ENCODE results near the gene GATA2. TPM values are rescaled to one million over a fixed set of nuclear protein-coding genes. Genes with fewer than 3 reads are reported as not detected.

GATA2 gene
- total RNA-seq, 1 donor from 2014 or later, result 23.9 TPM

DNA sequence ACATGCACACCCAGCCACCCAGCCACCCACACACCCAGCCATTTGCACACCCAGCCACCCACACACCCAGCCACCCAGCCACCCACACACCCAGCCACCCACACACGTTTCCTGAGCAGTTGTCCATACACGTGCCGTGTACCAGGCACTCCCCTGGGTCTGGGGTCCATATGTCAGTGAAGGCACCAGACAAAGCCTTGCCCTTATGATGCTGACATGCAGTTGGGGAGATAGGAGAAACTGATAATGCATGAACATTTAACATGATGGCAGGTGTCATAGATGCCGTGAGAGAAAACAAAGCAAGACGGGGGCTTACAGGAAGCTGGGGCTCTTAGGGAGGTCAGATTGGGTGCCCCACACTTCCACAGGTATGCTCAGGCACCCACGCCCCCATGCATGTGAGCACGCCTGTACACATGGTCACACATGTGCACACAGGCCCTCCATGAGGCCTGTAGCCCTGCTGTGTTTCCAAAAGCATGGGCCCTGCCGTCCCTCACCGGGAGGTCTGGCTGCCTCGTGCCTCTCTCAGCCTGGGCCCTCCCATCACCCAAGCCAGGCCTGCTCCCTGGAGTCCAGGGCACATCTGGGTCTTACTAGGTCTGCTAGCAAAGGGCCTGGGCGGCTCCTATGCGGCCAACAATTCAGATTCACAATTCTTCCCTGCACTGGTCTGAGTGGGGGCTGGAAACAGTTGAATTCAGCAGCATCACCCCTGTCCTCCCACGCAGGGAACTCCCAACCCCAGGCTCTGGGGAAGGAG is 22.7 kb downstream of the GATA2 start:
- Mint-ChIP-seq H3K27ac (peak overlapping the region; percentile 66), H3K4me1 (ENCODE audit: unreplicated experiment) (no peaks in the 10 kb centered on the region), H3K4me3 (no peak overlapping the region), H3K36me3 (no peaks in the 10 kb centered on the region), H3K9me3 (no peaks in the 10 kb centered on the region), H3K27me3 (peaks cover 66% of the 10 kb centered on the region)
- TF ChIP-seq, protein P1, sequence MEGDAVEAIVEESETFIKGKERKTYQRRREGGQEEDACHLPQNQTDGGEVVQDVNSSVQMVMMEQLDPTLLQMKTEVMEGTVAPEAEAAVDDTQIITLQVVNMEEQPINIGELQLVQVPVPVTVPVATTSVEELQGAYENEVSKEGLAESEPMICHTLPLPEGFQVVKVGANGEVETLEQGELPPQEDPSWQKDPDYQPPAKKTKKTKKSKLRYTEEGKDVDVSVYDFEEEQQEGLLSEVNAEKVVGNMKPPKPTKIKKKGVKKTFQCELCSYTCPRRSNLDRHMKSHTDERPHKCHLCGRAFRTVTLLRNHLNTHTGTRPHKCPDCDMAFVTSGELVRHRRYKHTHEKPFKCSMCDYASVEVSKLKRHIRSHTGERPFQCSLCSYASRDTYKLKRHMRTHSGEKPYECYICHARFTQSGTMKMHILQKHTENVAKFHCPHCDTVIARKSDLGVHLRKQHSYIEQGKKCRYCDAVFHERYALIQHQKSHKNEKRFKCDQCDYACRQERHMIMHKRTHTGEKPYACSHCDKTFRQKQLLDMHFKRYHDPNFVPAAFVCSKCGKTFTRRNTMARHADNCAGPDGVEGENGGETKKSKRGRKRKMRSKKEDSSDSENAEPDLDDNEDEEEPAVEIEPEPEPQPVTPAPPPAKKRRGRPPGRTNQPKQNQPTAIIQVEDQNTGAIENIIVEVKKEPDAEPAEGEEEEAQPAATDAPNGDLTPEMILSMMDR (conservative IDR thresholded peaks at IDR 0.05), result no peak
- no peak for DNase-seq (ENCODE audit: extremely low spot score, unreplicated experiment)

DNA sequence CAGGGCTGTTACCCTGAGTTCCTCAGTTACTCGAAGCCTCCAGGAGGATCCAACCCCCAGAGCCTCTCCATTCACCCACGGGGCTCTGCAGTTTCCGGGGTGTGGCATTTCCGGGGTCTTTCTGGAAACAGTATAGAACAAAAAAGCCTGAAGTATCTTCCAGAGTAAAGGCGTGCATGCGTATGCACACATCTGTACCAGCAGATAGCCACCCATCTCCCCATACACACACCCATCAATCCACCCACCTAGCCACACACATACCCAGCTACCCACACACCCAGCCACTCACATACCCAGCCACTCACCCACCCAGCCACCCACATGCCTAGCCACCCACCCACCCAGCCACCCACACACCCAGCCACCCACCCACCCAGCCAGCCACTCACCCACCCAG is 23.4 kb downstream of the GATA2 start:
- Mint-ChIP-seq H3K36me3 (no peaks in the 10 kb centered on the region), H3K4me3 (no peak overlapping the region), H3K27ac (no peak overlapping the region), H3K9me3 (no peaks in the 10 kb centered on the region), H3K4me1 (ENCODE audit: unreplicated experiment) (no peaks in the 10 kb centered on the region), H3K27me3 (peaks cover 68% of the 10 kb centered on the region)
- DNase-seq (ENCODE audit: extremely low spot score, unreplicated experiment), result no peak
- TF ChIP-seq, protein P1 (conservative IDR thresholded peaks at IDR 0.05), result no peak

DNA sequence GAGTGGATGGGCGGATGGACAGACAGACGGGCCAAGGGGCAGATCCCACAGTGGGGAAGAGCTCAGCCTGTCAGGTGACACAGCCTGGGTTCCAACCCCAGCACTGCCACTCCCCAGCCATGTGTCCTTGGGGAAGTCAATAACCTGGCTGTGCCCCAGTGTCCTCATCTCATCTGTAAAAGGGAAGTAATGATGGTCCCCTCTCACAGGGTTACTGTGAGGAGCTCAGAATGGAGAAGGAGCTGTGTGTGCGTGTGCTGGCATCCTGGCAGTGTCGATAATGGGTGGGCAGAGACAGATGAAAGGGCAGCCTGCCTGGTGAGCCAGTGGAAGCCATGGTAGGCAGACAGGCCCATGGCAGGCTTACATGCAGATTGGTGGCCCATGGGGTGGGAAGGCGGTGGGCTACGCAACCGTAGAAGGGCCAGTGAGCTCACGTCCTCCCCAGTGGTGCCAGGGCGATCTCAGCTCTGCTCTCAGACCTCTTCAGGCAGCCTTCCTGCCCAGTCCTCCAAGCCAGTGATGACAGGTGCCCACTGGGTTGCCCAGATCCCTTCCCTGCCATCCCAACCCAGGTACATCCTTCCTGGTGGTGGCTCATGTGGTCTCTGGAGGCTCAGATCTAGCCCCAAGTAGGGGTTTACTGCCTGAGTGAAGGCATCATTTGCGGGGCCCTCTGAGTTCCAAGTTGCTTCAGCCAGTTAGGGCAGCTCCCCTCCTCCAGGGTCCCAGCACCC is 24.0 kb downstream of the GATA2 start:
- no peak overlapping the region for H3K27ac Mint-ChIP-seq
- TF ChIP-seq, protein P1 (conservative IDR thresholded peaks at IDR 0.05), result no peak
- H3K27me3 Mint-ChIP-seq, result peaks cover 67% of the 10 kb centered on the region
- DNase-seq (ENCODE audit: extremely low spot score, unreplicated experiment), result no peak
- no peaks in the 10 kb centered on the region for H3K4me1 Mint-ChIP-seq (ENCODE audit: unreplicated experiment)
- no peak overlapping the region for H3K4me3 Mint-ChIP-seq
- H3K36me3 Mint-ChIP-seq, result no peaks in the 10 kb centered on the region
- no peaks in the 10 kb centered on the region for H3K9me3 Mint-ChIP-seq

DNA sequence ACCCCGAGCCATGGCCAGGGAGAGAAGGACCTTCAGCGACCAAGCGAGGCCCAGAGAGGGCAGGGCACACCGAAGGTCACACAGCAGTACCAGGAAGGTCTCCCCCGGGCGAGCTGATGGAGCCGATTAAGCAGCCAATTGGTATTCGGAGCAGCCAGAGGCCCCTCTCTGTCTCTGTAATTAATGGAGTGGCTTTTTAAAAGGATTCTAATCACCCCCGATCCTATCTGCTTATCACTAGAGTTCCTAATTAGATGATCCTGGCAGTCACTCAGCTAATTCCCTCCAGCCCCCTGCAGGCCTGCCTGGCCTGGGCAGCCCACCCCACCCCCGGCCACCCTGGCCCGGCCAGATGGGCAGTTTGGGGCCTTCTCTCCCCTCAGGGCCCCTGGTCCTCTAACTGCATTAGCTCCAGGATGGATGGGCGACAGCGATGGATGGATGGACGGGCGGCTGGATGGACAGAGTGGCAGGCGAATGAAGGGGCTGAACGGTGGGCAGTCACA is 24.7 kb downstream of the GATA2 start:
- no peaks in the 10 kb centered on the region for H3K4me1 Mint-ChIP-seq (ENCODE audit: unreplicated experiment)
- TF ChIP-seq, protein P1 (conservative IDR thresholded peaks at IDR 0.05), result no peak
- H3K4me3 Mint-ChIP-seq, result no peak overlapping the region
- peaks cover 62% of the 10 kb centered on the region for H3K27me3 Mint-ChIP-seq
- no peaks in the 10 kb centered on the region for H3K9me3 Mint-ChIP-seq
- no peak overlapping the region for H3K27ac Mint-ChIP-seq
- DNase-seq (ENCODE audit: extremely low spot score, unreplicated experiment), result no peak
- no peaks in the 10 kb centered on the region for H3K36me3 Mint-ChIP-seq

DNA sequence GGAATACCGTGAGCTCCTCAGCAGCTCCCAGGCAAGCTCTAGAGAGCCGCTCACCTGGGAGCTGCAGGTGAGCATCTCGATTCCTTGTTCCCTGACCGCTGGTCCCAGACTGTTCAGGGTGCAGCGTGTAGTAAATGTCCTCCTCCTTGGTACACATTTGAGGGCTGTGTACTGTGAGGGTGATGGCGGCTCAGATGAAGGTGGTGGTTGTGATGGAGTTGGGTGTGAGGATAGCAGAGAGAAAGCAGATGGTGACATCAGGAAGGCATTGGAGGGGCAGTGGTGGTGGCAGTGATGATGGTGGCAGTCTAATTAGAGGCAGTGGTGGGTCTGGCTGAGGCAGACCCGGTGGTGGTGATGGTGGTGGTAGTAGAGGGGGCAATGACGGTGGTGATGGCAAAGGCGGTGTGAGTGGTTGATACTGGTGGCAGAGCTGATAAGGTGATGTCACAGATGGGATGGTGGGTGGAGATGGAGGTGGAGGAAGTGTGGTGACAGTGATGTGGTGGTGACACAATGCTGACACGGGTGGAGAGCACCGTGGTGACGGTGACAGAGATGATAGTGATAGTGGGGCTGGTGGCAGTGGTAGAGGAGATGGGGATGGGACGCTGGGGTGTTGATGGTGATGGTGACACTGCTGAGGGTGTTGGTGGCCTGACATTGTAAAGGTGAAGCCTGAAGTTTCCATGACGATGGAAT is 26.0 kb downstream of the GATA2 start, which contains the start of gene DNAJB8:
Gene DNAJB8 (minus strand): TSS at position 51 of the 702 bp plus-strand sequence. CDS start 3,645 bp downstream, outside the sequence.
- Mint-ChIP-seq H3K27ac (no peak within 1 kb of the TSS), H3K4me1 (ENCODE audit: unreplicated experiment) (no peaks in the 10 kb centered on the region), H3K36me3 (no peaks in the 10 kb centered on the region), H3K27me3 (peaks cover 54% of the 10 kb centered on the region), H3K9me3 (no peaks in the 10 kb centered on the region), H3K4me3 (no peak within 1 kb of the TSS)
- no peak for DNase-seq (ENCODE audit: extremely low spot score, unreplicated experiment)
- TF ChIP-seq, protein P1 (conservative IDR thresholded peaks at IDR 0.05), result no peak

All from type B pancreatic cell (in vitro differentiated cells).